Measurements from ENCODE around the gene DIPK1B. TPM values are rescaled to one million over a fixed set of nuclear protein-coding genes. Genes with fewer than 3 reads are reported as not detected.

The DIPK1B gene
- total RNA-seq, 2 donors from 2014 or later: 0.37 TPM; not detected in 1

- no peaks in the 10 kb centered on the region for H3K36me3 Mint-ChIP-seq
- no peak overlapping the region for H3K27ac Mint-ChIP-seq
- H3K9me3 Mint-ChIP-seq: no peaks in the 10 kb centered on the region
- DNase-seq (ENCODE audit: low spot score in 2 of 2): peak in 1 of 2 donors; percentile 69
- ATAC-seq: peak in 1 of 2 donors; percentile 54
Observed at GRCh38 chr9:136671646-136672430, 40.5 kb upstream of the DIPK1B start.

GRCh38 chr9:136672431-136673087, 39.8 kb upstream of the DIPK1B start:
- Mint-ChIP-seq H3K9me3 (no peaks in the 10 kb centered on the region), H3K27ac (no peak overlapping the region), H3K36me3 (no peaks in the 10 kb centered on the region)
- ATAC-seq (no peak), DNase-seq (ENCODE audit: low spot score in 2 of 2) (no peak)

- no peaks in the 10 kb centered on the region for H3K9me3 Mint-ChIP-seq
- no peak for DNase-seq (ENCODE audit: low spot score in 2 of 2)
- no peak for ATAC-seq
- H3K36me3 Mint-ChIP-seq: no peaks in the 10 kb centered on the region
- H3K27ac Mint-ChIP-seq: no peak overlapping the region
Observed at GRCh38 chr9:136673088-136673974, 39.0 kb upstream of the DIPK1B start.

- H3K36me3 Mint-ChIP-seq: no peaks in the 10 kb centered on the region
- DNase-seq (ENCODE audit: low spot score in 2 of 2) (no peak), ATAC-seq (no peak)
- no peaks in the 10 kb centered on the region for H3K9me3 Mint-ChIP-seq
- H3K27ac Mint-ChIP-seq: no peak overlapping the region
Observed at GRCh38 chr9:136673975-136674785, 38.2 kb upstream of the DIPK1B start.

- Mint-ChIP-seq H3K27ac (no peak overlapping the region), H3K36me3 (no peaks in the 10 kb centered on the region), H3K9me3 (no peaks in the 10 kb centered on the region)
- ATAC-seq (no peak), DNase-seq (ENCODE audit: low spot score in 2 of 2) (no peak)
Observed at GRCh38 chr9:136674786-136675349, 37.5 kb upstream of the DIPK1B start.

- ATAC-seq (no peak), DNase-seq (ENCODE audit: low spot score in 2 of 2) (no peak)
- H3K9me3 Mint-ChIP-seq: no peaks in the 10 kb centered on the region
- no peak overlapping the region for H3K27ac Mint-ChIP-seq
- H3K36me3 Mint-ChIP-seq: no peaks in the 10 kb centered on the region
Observed at GRCh38 chr9:136675477-136676296, 36.7 kb upstream of the DIPK1B start.

GRCh38 chr9:136676297-136676794, 36.0 kb upstream of the DIPK1B start:
- no peaks in the 10 kb centered on the region for H3K9me3 Mint-ChIP-seq
- no peaks in the 10 kb centered on the region for H3K36me3 Mint-ChIP-seq
- DNase-seq (ENCODE audit: low spot score in 2 of 2): no peak
- no peak for ATAC-seq
- no peak overlapping the region for H3K27ac Mint-ChIP-seq

- Mint-ChIP-seq H3K36me3 (no peaks in the 10 kb centered on the region), H3K27ac (no peak overlapping the region), H3K9me3 (no peaks in the 10 kb centered on the region)
- ATAC-seq: no peak
- DNase-seq (ENCODE audit: low spot score in 2 of 2): no peak
Observed at GRCh38 chr9:136676920-136677686, 35.3 kb upstream of the DIPK1B start.

GRCh38 chr9:136678034-136678433, 34.3 kb upstream of the DIPK1B start:
- H3K36me3 Mint-ChIP-seq: no peaks in the 10 kb centered on the region
- no peak for ATAC-seq
- H3K9me3 Mint-ChIP-seq: no peaks in the 10 kb centered on the region
- no peak overlapping the region for H3K27ac Mint-ChIP-seq
- no peak for DNase-seq (ENCODE audit: low spot score in 2 of 2)

- no peak for ATAC-seq
- Mint-ChIP-seq H3K27ac (no peak overlapping the region), H3K36me3 (no peaks in the 10 kb centered on the region), H3K9me3 (no peaks in the 10 kb centered on the region)
- no peak for DNase-seq (ENCODE audit: low spot score in 2 of 2)
Observed at GRCh38 chr9:136678624-136679023, 33.7 kb upstream of the DIPK1B start.

- DNase-seq (ENCODE audit: low spot score in 2 of 2): no peak
- no peak overlapping the region for H3K27ac Mint-ChIP-seq
- no peaks in the 10 kb centered on the region for H3K36me3 Mint-ChIP-seq
- ATAC-seq: no peak
- H3K9me3 Mint-ChIP-seq: no peaks in the 10 kb centered on the region
Observed at GRCh38 chr9:136679431-136679941, 32.9 kb upstream of the DIPK1B start.

- DNase-seq (ENCODE audit: low spot score in 2 of 2) (no peak), ATAC-seq (no peak)
- Mint-ChIP-seq H3K36me3 (no peaks in the 10 kb centered on the region), H3K9me3 (no peaks in the 10 kb centered on the region), H3K27ac (peak overlapping the region in 1 of 2 donors; percentile 57)
Observed at GRCh38 chr9:136681029-136681428, 31.3 kb upstream of the DIPK1B start.

GRCh38 chr9:136681945-136682699, 30.2 kb upstream of the DIPK1B start:
- H3K27ac Mint-ChIP-seq: no peak overlapping the region
- no peak for DNase-seq (ENCODE audit: low spot score in 2 of 2)
- no peak for ATAC-seq
- H3K36me3 Mint-ChIP-seq: no peaks in the 10 kb centered on the region
- H3K9me3 Mint-ChIP-seq: no peaks in the 10 kb centered on the region

- ATAC-seq: no peak
- no peak for DNase-seq (ENCODE audit: low spot score in 2 of 2)
- H3K9me3 Mint-ChIP-seq: no peaks in the 10 kb centered on the region
- H3K27ac Mint-ChIP-seq: no peak overlapping the region
- no peaks in the 10 kb centered on the region for H3K36me3 Mint-ChIP-seq
Observed at GRCh38 chr9:136682710-136683109, 29.7 kb upstream of the DIPK1B start.

Data from activated naive CD4-positive, alpha-beta T cell treated with anti-CD3 and anti-CD28 coated beads, Interleukin-2, amount 50 U/mL, for 72 hours (primary cell).